Jurkat, Clone E6-1 (cell line): ENCODE results near the gene CENPT. TPM values are rescaled to one million over a fixed set of nuclear protein-coding genes. Genes with fewer than 3 reads are reported as not detected.

Experiments used
- DNase-seq: peaks from one replicate; pipeline ENCODE4 v3.0.0-alpha.2; 2011; ENCODE audit warnings: low read depth, low spot score
- H3K4me3 ChIP-seq: 2 replicates; pipeline ENCODE4 v1.5.1; 2011; ENCODE audit warnings: mild to moderate bottlenecking, low read length, control low read depth, moderate library complexity
- polyA plus RNA-seq: library from polyadenylated mRNA; unstranded; fragments of >200 nt; gene quantifications from one replicate; pipeline ENCODE4 v1.2.1, GENCODE V29; 2012; ENCODE audit warnings: missing spikeins; ENCODE audit not compliant: insufficient read length, insufficient read depth

The CENPT gene, protein sequence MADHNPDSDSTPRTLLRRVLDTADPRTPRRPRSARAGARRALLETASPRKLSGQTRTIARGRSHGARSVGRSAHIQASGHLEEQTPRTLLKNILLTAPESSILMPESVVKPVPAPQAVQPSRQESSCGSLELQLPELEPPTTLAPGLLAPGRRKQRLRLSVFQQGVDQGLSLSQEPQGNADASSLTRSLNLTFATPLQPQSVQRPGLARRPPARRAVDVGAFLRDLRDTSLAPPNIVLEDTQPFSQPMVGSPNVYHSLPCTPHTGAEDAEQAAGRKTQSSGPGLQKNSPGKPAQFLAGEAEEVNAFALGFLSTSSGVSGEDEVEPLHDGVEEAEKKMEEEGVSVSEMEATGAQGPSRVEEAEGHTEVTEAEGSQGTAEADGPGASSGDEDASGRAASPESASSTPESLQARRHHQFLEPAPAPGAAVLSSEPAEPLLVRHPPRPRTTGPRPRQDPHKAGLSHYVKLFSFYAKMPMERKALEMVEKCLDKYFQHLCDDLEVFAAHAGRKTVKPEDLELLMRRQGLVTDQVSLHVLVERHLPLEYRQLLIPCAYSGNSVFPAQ
- 75.1 TPM for polyA plus RNA-seq

DNA sequence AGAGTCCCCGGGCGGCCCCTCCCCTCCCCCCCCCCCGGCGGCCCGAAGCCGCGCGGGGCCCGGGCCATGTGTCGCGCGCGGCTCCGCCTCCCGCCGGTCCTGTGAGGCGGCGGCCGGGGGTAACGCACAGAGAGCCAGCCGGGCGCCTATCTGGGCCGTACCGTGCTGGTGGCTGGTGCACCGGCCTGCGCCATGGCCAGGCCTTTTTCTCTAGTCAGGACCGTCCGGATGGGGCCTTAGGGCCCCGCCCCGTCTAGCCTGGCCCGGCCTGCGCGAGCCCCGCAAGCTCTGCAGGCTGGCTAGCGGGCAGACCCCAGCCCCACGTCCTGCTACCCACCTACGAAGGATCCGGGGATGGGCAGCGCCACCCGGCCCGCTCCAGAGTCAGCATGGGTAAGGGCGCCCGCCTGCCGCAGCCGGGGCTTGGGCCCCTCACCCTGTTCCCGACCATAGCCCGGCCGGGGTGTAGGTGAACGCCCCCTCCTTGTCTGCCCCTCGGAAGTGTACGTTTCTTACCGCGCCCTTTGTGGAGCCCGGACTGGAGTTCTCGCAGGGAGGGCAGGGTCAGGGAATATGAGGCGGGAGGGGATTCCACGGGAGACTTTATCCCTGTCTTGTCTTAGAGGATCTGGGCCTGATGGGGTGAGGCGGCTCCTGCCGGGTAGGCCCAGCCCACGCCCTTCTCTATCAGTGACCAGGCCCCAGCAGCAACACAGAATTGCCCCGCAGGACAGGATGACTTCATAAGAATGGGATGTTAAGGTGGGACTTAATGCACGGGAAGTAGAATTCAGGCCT, at the start of gene CENPT:
TSS of gene CENPT (minus strand) at position 630 of the 798 bp plus-strand sequence. CDS start 13,834 bp downstream, outside the sequence.
- DNase-seq, result no peak
- peak within 1 kb of the TSS; percentile 92 for H3K4me3 ChIP-seq

DNA sequence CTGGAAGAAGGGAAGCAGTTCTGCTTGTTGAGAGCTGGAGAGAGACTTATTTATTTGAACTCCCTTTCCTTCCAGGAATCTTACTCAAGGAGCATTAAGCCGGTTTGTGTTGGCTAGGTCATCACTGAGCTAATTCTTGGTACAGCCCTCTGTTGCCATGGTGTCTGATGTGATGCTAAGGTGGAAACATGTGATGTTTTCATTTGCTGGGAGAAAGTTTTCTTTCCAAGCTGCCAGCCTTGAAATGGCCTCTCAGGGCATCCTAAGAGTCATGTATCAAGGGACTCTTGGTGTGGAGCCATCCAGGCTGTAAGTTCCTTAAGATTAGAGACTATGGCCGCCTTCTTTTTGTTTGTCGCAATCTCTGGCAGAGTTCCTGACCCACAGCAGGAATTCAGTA, 49.7 kb upstream of the CENPT start:
- H3K4me3 ChIP-seq, result no peak overlapping the region
- no peak for DNase-seq

DNA sequence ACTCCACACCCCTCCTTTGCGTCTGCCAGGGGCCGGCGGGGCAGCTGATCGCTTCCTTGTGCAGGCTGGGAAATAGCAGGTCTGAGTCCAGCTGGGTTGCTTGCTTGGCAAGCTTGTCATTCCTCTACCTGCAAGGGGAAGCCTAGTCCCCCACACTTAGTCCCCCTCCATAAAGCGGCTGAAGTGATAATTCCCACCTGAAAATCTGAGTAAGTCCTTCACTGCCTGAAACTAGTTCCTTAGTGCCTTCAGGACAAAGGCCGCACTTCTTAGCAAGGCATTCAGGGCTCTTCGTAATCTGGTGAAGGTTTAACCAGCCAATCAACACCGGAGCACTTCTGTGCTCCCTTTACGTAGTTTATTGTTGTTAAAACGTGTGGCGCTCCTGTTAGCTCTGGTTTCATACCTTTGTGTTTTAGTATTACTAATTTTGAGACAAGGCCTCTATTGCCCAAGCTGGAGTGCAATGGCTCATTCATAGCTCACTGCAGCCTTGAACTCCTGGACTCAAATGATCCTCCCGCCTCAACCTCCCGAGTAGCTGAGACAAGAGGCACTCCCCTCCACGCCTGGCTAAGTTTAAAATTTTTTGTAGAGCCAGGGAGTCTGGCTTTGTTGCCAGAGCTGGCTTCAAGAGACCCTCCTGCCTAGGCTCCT, 46.4 kb upstream of the CENPT start:
- H3K4me3 ChIP-seq, result peak overlapping the region; percentile 91
- no peak for DNase-seq

DNA sequence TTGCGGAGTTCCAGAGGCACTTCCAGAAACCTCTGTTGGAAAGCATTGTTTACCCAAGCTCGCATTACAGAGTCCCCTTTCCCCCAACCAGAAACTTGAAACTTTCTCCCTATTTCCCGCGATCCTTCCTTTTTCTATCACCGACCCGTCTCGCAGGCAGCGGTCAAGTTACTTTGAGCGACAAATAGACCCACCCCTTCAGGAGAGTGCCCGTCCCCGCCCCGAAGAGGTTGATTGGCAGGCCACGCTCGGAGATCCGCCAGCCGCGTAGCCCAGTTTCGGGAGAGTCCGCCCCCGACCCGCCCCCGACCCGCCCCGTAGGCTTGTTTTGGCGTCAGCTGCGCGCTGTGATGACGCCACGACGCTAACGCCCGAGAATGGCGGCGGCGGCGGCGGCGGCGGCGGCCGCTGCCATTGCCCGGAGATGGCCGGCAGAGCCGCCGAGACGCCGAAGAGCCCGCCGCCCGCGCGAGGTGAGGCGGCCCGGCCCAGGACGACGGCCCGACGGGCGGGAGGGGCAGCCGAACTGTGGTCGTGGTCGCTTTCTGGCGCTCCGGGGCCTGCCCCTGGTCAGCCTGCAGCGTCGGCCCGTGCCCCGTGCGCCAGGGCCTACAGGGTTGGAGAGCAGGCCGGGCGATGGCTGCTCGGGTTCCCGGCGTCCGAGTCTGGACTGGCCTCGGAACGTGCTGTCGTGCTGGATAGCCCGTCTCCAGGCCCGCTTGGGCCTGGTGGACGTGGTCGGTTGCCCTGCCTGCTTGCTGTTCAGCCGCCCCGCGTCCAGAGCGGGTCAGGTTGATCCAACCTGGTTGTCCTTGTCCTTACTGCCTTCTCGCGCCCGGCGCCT, 45.6 kb upstream of the CENPT start, which contains the start of gene PSKH1:
TSS of gene PSKH1 (plus strand) at position 356 of the 844 bp plus-strand sequence. CDS start 15,496 bp downstream, outside the sequence.
- peak; percentile 82 for DNase-seq
- H3K4me3 ChIP-seq, result peak within 1 kb of the TSS; percentile 91

DNA sequence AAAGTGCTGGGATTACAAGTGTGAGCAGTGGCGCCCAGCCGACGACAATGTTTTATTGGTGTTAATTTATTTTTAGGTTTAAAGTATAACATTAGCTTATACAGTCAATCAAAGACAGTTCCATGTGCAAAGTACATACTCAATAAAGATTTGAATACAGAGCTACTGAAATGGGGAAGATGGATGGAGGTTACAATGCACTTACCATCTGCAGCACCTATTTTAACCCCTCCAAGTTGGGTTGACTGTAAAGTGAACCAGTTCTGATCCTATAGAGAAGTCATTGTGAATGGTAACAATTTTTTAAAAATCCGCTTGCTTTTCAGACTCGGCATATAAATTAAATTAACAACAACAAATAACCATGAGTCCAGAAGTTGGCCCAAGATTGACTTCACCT, 44.9 kb upstream of the CENPT start:
- H3K4me3 ChIP-seq, result peak overlapping the region; percentile 64
- DNase-seq, result no peak

DNA sequence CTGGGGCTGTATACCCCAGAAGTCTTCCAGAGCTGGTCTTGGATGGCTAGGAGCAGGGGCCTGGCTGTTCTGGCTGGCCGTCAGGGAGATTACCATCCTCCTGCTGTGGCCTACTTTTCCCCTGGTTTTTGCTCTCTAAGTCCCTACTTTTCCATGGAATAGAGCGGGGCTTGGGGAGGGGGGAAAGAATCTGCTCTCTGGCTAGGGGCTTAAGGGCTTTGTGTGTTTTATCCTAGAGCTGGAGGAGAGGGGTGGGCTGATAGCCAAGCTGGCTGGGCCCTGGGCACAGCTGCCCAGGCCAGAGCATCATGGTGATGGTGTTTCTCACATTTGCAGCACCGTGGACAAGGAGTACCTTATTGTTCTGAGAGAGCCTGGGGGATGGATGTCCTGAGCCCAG, 40.8 kb upstream of the CENPT start:
- H3K4me3 ChIP-seq, result no peak overlapping the region
- DNase-seq, result no peak

DNA sequence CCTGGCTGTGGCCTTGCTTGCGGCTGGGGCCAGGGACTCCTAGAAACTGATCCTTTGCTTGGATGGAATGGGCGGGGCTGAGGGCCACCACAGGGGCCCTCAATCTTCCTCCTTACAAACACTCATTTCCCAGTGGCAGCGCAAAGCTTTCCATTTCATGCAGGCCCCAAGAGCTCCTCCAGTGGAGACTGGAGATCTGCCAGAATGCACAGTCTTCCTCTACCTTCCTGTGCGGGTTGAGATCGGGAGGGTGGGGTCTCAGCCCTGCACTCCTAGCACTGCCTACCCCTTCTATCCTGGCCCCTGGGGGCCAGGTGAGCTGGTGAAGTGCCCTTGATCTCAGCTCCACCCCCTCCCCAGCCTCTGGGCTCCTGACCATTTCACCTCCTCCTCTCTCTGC, 38.9 kb upstream of the CENPT start:
- no peak overlapping the region for H3K4me3 ChIP-seq
- no peak for DNase-seq

DNA sequence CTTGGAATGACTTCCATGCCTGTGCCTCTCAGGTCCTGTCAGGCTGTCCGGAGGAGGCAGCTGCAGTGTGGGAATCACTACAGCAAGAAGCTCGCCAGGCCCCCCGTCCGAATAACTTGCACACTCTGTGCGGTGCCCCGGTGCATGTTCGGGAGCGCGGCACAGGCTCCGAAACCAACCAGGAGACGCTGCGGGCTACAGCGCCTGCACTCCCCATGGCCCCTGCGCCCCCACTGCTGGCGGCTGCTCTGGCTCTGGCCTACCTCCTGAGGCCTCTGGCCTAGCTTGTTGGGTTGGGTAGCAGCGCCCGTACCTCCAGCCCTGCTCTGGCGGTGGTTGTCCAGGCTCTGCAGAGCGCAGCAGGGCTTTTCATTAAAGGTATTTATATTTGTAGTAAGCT, 38.5 kb upstream of the CENPT start:
- no peak for DNase-seq
- no peak overlapping the region for H3K4me3 ChIP-seq

DNA sequence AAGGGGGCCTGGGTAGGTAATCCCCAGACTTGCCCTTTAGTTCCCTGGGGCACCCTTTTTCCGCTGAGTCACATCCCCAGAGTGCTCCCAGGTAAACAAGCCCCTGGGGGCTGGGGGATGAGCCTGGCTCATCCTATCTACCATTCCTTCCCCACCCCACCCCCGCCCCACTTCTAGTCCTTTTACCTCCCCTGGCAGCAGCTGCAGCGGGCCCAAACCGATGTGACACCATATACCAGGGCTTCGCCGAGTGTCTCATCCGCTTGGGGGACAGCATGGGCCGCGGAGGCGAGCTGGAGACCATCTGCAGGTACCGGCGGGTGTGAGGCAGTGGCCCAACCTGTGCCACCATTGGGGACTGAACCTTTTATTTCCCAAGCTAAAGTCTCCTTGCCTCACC, 38.1 kb upstream of the CENPT start:
- no peak for DNase-seq
- H3K4me3 ChIP-seq, result no peak overlapping the region

DNA sequence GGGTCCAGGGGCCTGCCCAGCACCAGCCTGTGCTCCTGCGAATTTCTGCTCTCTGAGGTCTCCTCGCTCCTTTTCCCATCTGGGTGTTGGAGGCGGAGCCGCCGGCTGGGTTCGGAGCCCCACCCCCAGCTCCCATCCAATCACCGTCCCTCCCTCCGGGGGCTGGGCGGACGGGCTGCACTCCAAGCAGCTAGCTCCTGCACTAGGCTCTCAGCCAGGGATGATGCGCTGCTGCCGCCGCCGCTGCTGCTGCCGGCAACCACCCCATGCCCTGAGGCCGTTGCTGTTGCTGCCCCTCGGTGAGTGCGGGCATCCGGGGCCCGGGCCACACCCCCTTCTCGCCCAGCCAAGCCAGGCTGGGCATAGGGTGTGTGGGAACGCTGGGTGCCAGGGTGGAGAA, 37.2 kb upstream of the CENPT start, which contains the start of gene NRN1L:
TSS of gene NRN1L (plus strand) at position 202 of the 400 bp plus-strand sequence. CDS start at position 221, 19 bp downstream.
- DNase-seq, result no peak
- no peak within 1 kb of the TSS for H3K4me3 ChIP-seq

DNA sequence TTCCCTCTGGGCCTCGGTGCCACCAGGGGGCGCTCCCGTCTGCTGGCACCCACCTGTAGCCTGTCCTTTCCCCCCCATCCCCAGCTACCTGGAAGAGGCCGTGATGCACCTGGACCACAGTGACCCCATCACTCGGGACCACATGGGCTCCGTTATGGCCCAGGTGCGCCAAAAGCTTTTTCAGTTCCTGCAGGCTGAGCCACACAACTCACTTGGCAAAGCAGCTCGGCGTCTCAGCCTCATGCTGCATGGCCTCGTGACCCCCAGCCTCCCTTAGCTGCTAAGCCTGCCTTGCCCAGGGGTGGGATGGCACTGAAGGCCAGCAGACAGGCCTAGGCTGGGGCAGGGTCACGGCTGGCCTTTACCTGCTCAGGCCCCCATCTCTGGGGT, 36.4 kb upstream of the CENPT start:
- H3K4me3 ChIP-seq, result no peak overlapping the region
- DNase-seq, result peak; percentile 31

DNA sequence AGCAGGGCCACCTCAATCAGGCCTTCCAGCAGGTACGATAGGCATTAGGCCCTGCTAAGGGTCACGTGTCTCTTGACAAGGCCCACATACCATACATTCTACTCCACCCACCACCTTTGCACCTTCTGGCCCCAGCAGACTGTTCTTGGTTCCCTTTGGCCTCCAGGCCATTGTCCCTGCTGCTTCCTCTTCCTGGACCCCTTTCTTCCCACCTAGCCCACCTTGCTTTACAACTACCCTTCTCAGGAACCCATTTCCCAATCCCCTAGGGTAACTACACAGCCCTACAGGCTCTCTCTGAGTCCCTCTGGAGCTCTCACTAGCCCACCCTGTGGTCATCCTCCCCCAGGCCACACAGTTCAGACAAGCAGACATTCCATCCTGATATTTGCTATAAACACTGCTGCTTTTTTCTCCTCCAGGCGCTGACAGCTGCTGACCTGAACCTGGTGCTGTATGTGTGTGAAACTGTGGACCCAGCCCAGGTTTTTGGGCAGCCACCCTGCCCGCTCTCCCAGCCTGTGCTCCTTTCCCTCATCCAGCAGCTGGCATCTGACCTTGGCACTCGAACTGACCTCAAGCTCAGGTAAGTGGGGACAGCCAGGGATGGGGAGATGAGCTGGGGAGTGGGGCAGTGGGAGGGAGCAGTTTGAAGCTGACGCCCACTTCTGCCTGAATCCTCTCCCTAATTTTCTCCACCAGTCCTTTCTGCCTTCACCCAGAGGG, 35.8 kb upstream of the CENPT start:
- DNase-seq, result no peak
- no peak overlapping the region for H3K4me3 ChIP-seq

DNA sequence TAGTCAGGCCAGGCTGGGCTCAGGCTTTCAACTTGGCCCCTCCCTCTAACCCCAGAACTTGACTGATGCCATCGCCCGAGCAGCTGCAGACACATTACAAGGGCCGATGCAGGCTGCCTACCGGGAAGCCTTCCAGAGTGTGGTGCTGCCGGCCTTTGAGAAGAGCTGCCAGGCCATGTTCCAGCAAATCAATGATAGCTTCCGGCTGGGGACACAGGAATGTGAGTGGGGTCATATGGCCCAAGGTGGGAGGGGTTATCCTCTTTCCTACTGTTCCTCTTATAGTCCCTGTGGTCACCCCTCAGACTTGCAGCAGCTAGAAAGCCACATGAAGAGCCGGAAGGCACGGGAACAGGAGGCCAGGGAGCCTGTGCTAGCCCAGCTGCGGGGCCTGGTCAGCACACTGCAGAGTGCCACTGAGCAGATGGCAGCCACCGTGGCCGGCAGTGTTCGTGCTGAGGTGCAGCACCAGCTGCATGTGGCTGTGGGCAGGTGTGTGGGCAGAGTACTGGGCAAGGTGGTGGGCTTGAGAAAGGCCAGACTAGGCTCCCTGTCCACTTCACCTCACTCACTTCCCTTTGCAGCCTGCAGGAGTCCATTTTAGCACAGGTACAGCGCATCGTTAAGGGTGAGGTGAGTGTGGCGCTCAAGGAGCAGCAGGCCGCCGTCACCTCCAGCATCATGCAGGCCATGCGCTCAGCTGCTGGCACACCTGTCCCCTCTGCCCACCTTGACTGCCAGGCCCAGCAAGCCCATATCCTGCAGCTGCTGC, 35.1 kb upstream of the CENPT start:
- no peak overlapping the region for H3K4me3 ChIP-seq
- no peak for DNase-seq

DNA sequence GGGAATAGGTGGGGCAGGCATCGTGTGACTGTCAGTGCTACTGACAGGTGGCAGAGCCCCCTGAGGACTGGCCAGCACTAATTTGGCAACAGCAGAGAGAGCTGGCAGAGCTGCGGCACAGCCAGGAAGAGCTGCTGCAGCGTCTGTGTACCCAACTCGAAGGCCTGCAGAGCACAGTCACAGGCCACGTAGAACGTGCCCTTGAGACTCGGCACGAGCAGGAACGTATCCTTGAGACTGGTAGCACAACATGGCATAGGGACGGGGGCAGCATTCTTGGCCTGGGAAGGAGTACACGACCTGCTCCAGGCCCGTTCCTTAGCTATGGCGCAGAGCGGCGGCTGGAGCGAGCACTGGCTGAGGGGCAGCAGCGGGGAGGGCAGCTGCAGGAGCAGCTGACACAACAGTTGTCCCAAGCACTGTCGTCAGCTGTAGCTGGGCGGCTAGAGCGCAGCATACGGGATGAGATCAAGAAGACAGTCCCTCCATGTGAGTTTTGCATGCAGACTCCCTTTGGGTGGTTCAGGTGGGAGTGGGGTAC, 34.2 kb upstream of the CENPT start:
- H3K4me3 ChIP-seq, result no peak overlapping the region
- no peak for DNase-seq

DNA sequence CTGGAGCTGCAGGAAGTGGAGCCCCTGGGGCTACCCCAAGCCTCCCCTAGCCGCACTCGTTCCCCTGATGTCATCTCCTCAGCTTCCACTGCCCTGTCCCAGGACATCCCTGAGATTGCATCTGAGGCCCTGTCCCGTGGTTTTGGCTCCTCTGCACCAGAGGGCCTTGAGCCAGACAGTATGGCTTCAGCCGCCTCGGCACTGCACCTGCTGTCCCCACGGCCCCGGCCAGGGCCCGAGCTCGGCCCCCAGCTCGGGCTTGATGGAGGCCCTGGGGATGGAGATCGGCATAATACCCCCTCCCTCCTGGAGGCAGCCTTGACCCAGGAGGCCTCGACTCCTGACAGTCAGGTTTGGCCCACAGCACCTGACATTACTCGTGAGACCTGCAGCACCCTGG, 33.1 kb upstream of the CENPT start:
- H3K4me3 ChIP-seq, result no peak overlapping the region
- no peak for DNase-seq

DNA sequence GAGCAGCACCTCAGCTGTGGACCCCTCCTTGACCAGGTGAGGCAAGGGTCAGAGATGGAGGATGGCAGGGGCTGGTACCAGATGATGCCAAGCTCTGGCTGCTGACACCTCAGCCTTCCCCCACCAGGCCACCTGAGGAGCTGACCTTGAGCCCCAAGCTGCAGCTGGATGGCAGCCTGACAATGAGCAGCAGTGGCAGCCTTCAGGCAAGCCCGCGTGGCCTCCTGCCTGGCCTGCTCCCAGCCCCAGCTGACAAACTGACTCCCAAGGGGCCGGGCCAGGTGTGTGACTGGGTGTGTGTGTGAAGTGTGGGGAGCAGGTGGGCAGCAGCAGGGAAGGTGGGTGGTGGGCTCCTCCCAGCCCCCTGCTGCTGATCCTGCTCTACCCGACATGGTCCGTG, 32.4 kb upstream of the CENPT start:
- no peak overlapping the region for H3K4me3 ChIP-seq
- DNase-seq, result no peak

DNA sequence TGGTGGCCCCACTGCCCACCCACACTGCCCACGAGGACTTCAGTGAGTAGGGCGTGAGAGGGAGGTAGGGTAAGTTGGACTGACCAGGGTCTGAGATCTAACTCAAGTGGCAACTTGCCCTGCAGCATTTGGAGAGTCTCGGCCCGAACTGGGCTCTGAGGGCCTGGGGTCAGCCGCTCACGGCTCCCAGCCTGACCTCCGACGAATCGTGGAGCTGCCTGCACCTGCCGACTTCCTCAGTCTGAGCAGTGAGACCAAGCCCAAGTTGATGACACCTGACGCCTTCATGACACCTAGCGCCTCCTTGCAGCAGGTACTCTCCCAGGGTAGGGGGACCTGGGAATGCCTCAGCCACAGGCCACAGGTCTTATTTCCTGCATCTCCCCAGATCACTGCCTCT, 32.0 kb upstream of the CENPT start:
- no peak for DNase-seq
- H3K4me3 ChIP-seq, result no peak overlapping the region
